Mesendoderm (in vitro differentiated cells): ENCODE results near the gene ACAN.

ENCODE experiments used
- DNase-seq: peaks from one replicate; pipeline ENCODE4 v3.0.0; 2013
- H2AK5ac ChIP-seq: 2 replicates; pipeline ENCODE4 v1.6.1; 2013; ENCODE audit warnings: low read length, inconsistent platforms
- H2BK120ac ChIP-seq: 2 replicates; pipeline ENCODE4 v1.6.1; 2013; ENCODE audit warnings: low read depth, mild to moderate bottlenecking, low read length, moderate library complexity, mixed read lengths
- H2BK15ac ChIP-seq: replicated peaks from 2 replicates; pipeline ENCODE4 v1.6.1; 2013; ENCODE audit warnings: low read depth, mild to moderate bottlenecking, moderate library complexity
- H2BK5ac ChIP-seq: 2 replicates; pipeline ENCODE4 v1.6.1; 2013; ENCODE audit warnings: low read length, inconsistent platforms
- H3K18ac ChIP-seq: 2 replicates; pipeline ENCODE4 v1.6.1; 2013; ENCODE audit warnings: mild to moderate bottlenecking, low read length, mixed read lengths
- H3K23ac ChIP-seq: one replicate; pipeline ENCODE4 v1.6.1; 2013; ENCODE audit warnings: low read length
- H3K27ac ChIP-seq: 2 replicates; pipeline ENCODE4 v1.5.1; 2013; ENCODE audit warnings: low read depth, mild to moderate bottlenecking, inconsistent platforms, low read length, moderate library complexity
- H3K27me3 ChIP-seq: 2 replicates; pipeline ENCODE4 v1.6.1; 2013; ENCODE audit warnings: low read length, control low read depth, mild to moderate bottlenecking, inconsistent platforms; ENCODE audit not compliant: insufficient read depth, poor library complexity
- H3K36me3 ChIP-seq: 2 replicates; pipeline ENCODE4 v1.6.1; 2013; ENCODE audit warnings: low read length, inconsistent platforms; ENCODE audit not compliant: control insufficient read depth, insufficient read depth
- H3K4ac ChIP-seq: one replicate; pipeline ENCODE4 v1.6.1; 2013; ENCODE audit warnings: low read depth, mild to moderate bottlenecking, low read length, moderate library complexity
- H3K4me1 ChIP-seq: 2 replicates; pipeline ENCODE4 v1.6.1; 2013; ENCODE audit warnings: low read depth, low read length, inconsistent platforms; ENCODE audit not compliant: control insufficient read depth
- H3K4me2 ChIP-seq: 2 replicates; pipeline ENCODE4 v1.6.1; 2013; ENCODE audit warnings: low read length
- H3K4me3 ChIP-seq: 2 replicates; pipeline ENCODE4 v1.5.1; 2013; ENCODE audit warnings: mild to moderate bottlenecking, low read length
- H3K56ac ChIP-seq: one replicate; pipeline ENCODE4 v1.6.1; 2013; ENCODE audit warnings: low read length
- H3K79me1 ChIP-seq: 2 replicates; pipeline ENCODE4 v1.6.1; 2013; ENCODE audit warnings: low read length, inconsistent platforms
- H3K79me2 ChIP-seq: 2 replicates; pipeline ENCODE4 v1.6.1; 2013; ENCODE audit warnings: mild to moderate bottlenecking, low read length; ENCODE audit not compliant: control insufficient read depth, insufficient read depth
- H3K9ac ChIP-seq: 2 replicates; pipeline ENCODE4 v1.6.1; 2013; ENCODE audit warnings: low read length, inconsistent platforms
- H4K5ac ChIP-seq: one replicate; pipeline ENCODE4 v1.6.1; 2013; ENCODE audit warnings: low read length
- H4K8ac ChIP-seq: one replicate; pipeline ENCODE4 v1.6.1; 2013; ENCODE audit warnings: low read depth, mild to moderate bottlenecking, control low read depth, low read length, moderate library complexity
- WGBS: extraction: QIAGEN DNeasy Blood & Tissue Kit; methylation state at CpG from one replicate; pipeline ENCODE4 v1.1.7; 2013; ENCODE audit warnings: low lambda C conversion rate, missing lambda C conversion rate; ENCODE audit not compliant: insufficient coverage; ENCODE audit errors: extremely low coverage; 5-methylcytosine and 5-hydroxymethylcytosine counted together

The ACAN gene

GRCh38 chr15:88898736-88899135, 95.5 kb downstream of the ACAN start:
- no peaks in the 10 kb centered on the region for H3K79me2 ChIP-seq

DNA sequence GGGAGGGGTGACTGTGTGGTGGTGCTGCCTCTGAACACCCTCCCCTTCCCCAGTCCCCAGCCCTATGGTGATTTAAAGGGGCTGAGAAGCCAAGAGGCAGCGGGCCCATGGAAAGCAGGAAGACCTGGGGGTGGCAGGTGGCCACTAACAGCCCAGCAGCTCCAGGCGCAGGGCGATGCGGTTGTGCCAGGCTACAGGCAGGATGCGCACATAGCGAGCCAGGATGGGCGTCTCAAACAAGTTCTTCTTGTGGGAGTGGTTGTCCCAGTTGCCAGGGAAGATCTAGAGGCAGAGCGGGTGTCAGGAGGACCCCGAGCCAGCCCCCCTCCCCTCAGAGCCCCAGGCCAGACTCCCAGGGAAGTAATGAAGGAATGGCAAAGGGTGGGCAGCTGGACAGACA, 96.0 kb downstream of the ACAN start:
- Histone ChIP-seq H3K9ac (no peak overlapping the region), H3K4me2 (no peak overlapping the region), H3K18ac (no peak overlapping the region), H2BK5ac (no peak overlapping the region), H4K8ac (no peak overlapping the region), H3K27ac (no peak overlapping the region), H3K36me3 (peaks cover 2% of the 10 kb centered on the region), H3K56ac (no peak overlapping the region), H3K79me1 (peaks cover 4% of the 10 kb centered on the region), H3K79me2 (no peaks in the 10 kb centered on the region), H4K5ac (no peak overlapping the region), H2BK120ac (no peak overlapping the region), H3K4me1 (peaks cover 2% of the 10 kb centered on the region), H2AK5ac (no peak overlapping the region), H3K23ac (no peak overlapping the region), H3K4me3 (no peak overlapping the region), H3K4ac (no peak overlapping the region), H2BK15ac (no peak overlapping the region), H3K27me3 (no peaks in the 10 kb centered on the region)
- no CpG with 5 or more reads among the region's 9 CpGs for WGBS
- DNase-seq: no peak

More at GRCh38 chr15:88898736-88899135, 95.5 kb downstream of the ACAN start:
- no peaks in the 10 kb centered on the region for H3K27me3 ChIP-seq
- no CpG with 5 or more reads among the region's 15 CpGs for WGBS
- no peak overlapping the region for H4K8ac ChIP-seq
- H2BK120ac ChIP-seq: no peak overlapping the region
- H4K5ac ChIP-seq: no peak overlapping the region
- no peak overlapping the region for H2BK15ac ChIP-seq
- no peak overlapping the region for H3K27ac ChIP-seq
- no peak overlapping the region for H3K18ac ChIP-seq
- H2AK5ac ChIP-seq: no peak overlapping the region
- peaks cover under 1% of the 10 kb centered on the region for H3K79me1 ChIP-seq
- H3K4me2 ChIP-seq: no peak overlapping the region
- no peak overlapping the region for H3K9ac ChIP-seq
- no peak overlapping the region for H3K4me3 ChIP-seq
- H3K4me1 ChIP-seq: peaks cover 2% of the 10 kb centered on the region
- no peak overlapping the region for H3K56ac ChIP-seq
- no peak overlapping the region for H3K4ac ChIP-seq
- DNase-seq: no peak
- H3K36me3 ChIP-seq: peaks cover 2% of the 10 kb centered on the region
- H2BK5ac ChIP-seq: no peak overlapping the region
- H3K23ac ChIP-seq: no peak overlapping the region

- Histone ChIP-seq H3K4me2 (no peak overlapping the region), H2BK5ac (no peak overlapping the region), H3K4me3 (no peak overlapping the region), H3K4me1 (peaks cover 4% of the 10 kb centered on the region), H3K56ac (no peak overlapping the region), H3K79me2 (no peaks in the 10 kb centered on the region), H3K9ac (no peak overlapping the region), H3K4ac (no peak overlapping the region), H3K27ac (no peak overlapping the region), H3K23ac (no peak overlapping the region), H3K79me1 (peaks cover 5% of the 10 kb centered on the region), H4K8ac (no peak overlapping the region), H3K36me3 (peaks cover 4% of the 10 kb centered on the region), H2BK15ac (no peak overlapping the region), H3K27me3 (no peaks in the 10 kb centered on the region), H2BK120ac (no peak overlapping the region), H4K5ac (no peak overlapping the region), H3K18ac (no peak overlapping the region), H2AK5ac (no peak overlapping the region)
- no CpG with 5 or more reads among the region's 12 CpGs for WGBS
- peak; percentile 48 for DNase-seq
These were observed 97.2 kb downstream of the ACAN start for GRCh38 chr15:88900309-88900981.

DNA sequence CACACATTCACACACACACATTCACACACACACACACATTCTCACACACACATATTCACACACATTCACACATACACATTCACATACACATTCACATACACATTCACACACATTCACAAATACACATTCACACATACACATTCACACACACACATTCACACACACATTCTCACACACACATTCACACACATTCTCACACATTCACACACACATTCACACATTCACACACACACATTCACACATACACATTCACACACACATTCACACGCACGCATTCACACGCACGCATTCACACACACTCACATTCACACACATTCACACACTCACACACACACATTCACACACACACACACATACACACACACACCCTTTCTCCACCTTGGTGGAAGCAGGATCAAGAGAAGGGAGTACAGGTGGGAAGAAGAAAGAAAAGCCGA, 97.8 kb downstream of the ACAN start:
- Histone ChIP-seq H2AK5ac (no peak overlapping the region), H3K79me2 (no peaks in the 10 kb centered on the region), H3K27me3 (no peaks in the 10 kb centered on the region), H2BK5ac (no peak overlapping the region), H3K23ac (no peak overlapping the region), H3K4me3 (no peak overlapping the region), H3K4me2 (no peak overlapping the region), H3K9ac (no peak overlapping the region), H3K56ac (no peak overlapping the region), H3K27ac (no peak overlapping the region), H3K4me1 (peaks cover 4% of the 10 kb centered on the region), H2BK15ac (no peak overlapping the region), H4K5ac (no peak overlapping the region), H2BK120ac (no peak overlapping the region), H3K79me1 (peaks cover 5% of the 10 kb centered on the region), H3K4ac (no peak overlapping the region), H4K8ac (no peak overlapping the region), H3K36me3 (peaks cover 4% of the 10 kb centered on the region), H3K18ac (no peak overlapping the region)
- DNase-seq: no peak
- WGBS: 93% methylated on average over 3 of the region's 5 CpGs

DNA sequence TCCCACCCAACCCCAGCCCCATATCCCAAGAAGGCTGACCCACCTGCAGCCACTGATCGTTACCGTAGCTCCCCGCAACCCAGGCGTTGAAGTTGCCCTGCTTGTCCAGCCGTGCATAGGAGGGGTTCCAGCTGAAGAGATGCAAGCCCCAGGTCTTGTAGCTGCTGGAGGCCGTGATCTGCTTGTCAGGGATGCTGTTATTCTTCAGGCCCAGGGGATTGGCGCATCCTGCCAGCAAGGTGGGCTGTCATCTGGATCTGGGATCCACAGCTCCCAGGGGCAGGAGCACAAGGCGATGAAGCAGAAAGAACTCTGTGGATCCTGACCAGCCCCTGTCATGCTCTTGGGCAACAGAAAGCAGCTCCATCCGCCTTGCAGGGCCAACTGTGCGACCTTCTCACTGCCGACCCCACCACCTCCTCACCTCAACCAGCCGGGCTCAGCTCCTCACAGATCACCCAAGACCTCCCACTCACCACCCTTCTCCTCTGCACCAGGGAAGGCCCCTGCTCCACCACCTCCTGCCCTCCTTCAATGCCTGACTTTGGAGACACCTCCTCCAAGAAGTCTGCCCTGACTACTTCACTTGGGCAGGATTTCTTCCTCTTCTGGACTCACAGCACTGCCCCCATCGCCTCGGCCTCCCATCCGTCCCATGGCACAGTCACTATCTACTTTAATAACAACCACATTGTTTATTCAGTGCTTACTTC, 98.4 kb downstream of the ACAN start:
- Histone ChIP-seq H3K4me3 (no peak overlapping the region), H3K79me2 (no peaks in the 10 kb centered on the region), H3K36me3 (peaks cover 4% of the 10 kb centered on the region), H3K23ac (no peak overlapping the region), H2BK5ac (no peak overlapping the region), H3K9ac (no peak overlapping the region), H3K4me1 (peaks cover 4% of the 10 kb centered on the region), H4K5ac (no peak overlapping the region), H2BK120ac (no peak overlapping the region), H3K18ac (no peak overlapping the region), H3K56ac (no peak overlapping the region), H3K27me3 (no peaks in the 10 kb centered on the region), H3K4me2 (no peak overlapping the region), H3K4ac (no peak overlapping the region), H2BK15ac (no peak overlapping the region), H4K8ac (no peak overlapping the region), H3K79me1 (peaks cover 5% of the 10 kb centered on the region), H3K27ac (no peak overlapping the region), H2AK5ac (no peak overlapping the region)
- no CpG with 5 or more reads among the region's 15 CpGs for WGBS
- no peak for DNase-seq
